GM12801 (cell line): ENCODE measurements around the gene LMAN1L.

Source experiments
- TF ChIP-seq, protein P1 (sequence below): IDR thresholded peaks from one replicate; pipeline ENCODE4 v1.5.1; 2011; ENCODE audit warnings: control low read depth; ENCODE audit not compliant: insufficient read length; ENCODE audit errors: extremely low read depth

Gene LMAN1L

DNA sequence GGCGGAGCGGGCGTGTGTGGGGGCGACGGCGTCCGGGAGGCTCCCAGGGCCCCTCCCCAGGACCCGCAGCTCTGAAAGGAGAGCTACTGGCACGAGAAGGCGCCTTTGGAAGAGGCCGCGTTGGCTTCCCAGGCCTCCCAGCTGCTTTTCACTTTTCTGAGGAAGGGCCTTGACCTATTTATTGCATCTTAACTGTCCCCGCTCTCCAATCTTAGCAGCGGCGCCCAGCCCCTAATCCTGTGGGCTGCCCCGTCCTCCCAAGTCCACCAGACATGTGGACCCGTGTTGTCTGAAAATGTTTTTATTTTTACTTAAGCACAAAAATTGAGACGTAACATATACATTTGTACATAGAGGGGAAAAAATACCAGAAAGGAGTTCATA, 30.8 kb downstream of the LMAN1L start:
- TF ChIP-seq, protein P1, sequence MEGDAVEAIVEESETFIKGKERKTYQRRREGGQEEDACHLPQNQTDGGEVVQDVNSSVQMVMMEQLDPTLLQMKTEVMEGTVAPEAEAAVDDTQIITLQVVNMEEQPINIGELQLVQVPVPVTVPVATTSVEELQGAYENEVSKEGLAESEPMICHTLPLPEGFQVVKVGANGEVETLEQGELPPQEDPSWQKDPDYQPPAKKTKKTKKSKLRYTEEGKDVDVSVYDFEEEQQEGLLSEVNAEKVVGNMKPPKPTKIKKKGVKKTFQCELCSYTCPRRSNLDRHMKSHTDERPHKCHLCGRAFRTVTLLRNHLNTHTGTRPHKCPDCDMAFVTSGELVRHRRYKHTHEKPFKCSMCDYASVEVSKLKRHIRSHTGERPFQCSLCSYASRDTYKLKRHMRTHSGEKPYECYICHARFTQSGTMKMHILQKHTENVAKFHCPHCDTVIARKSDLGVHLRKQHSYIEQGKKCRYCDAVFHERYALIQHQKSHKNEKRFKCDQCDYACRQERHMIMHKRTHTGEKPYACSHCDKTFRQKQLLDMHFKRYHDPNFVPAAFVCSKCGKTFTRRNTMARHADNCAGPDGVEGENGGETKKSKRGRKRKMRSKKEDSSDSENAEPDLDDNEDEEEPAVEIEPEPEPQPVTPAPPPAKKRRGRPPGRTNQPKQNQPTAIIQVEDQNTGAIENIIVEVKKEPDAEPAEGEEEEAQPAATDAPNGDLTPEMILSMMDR: no peak

DNA sequence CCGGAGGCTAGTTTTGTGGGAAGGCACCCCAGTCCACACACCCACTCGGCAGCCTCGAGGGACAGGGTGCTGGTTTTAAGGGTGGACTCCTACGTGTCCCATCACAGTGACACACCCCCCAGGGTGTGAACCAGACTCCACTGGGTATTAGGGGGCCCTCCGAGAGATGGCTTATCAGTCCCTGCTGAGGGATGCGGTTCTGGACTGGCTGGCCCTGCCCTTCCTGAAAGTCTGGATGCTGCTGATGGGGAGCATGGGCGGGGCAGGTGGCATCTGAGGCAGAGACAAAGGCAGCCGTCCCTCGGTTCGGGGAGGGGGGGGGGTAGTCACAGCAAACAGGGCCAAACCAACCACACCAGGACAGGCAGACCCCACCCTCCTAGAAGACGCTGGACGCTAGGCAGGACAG, 31.3 kb downstream of the LMAN1L start:
- TF ChIP-seq, protein P1: no peak

DNA sequence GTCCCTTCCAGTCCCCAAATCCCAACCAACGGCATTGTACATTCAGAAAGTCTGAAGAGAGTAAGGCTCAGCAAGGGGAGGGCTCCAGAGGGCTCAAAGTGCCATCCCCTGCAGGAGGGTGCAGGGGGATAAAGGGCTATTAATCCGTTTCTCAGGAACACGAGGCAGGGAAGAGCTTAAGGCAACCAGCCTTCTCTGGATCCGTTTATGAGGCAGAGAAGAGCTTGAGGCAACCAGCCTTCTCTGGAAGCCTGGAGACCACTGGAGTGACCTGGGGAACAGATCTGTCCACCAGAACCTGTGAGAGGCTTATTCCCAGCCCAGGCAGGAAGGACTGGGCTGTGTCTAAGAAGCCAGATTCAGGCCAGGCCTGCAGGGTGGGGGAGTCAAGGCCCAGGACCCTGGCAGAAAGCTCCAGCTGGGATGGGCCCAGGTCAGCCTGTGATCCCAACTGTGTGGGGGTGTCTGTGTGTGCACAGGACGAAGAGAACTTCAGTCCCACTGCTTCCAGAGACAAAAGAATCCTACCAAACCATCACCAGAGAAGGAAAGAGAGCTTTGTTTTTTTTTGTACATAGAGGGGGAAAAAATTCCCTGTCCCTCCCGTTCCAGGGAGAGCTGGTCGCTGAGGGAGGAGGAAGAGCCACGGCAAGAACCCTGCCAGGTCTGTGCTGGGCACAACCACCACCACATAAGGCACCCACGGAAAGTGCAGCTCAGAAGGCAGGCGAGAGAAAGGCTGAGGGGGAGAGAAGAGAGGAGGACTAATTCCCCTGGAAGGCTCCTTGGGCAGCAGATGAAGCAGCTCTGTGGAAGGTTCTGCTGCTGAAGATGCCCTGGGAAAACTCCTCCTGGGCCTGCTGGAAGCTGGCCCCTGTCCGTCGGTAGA, 31.9 kb downstream of the LMAN1L start:
- TF ChIP-seq, protein P1: no peak

DNA sequence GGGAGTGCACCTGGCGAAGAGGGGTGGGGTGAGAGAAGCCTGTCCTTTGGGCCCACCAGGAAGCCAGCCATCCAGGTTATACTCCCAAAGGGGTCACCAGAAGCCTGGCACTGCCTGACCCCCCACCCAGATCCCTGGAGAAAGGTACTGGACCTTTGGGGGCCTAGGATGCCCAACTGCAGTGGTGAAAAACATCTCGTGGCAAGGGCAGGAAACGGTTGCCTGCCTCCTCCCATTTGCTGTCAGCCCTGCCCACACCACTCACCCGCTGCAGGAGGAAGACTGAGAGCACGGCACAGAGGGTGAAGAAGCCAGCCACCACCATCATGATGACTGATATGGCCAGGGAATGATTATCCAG, 32.6 kb downstream of the LMAN1L start:
- TF ChIP-seq, protein P1: no peak

DNA sequence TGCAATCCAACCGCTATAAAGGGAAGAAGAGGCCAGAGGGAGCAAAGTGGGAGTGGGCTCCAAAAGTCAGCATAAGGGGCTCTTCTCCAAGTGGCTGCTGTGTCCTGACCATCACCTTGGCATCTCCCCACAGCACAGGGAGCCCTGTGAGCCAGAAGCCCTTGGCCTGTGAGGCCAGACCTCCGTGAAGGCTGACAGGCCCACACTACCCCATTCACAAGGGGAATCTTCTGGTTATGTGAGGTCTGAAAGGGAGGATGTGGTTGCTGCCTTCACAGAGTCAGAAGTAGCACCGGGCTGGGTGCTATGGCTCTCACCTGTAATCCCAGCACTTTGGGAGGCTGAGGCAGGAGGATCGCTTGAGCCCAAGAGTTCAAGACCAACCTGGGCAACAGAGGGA, 32.9 kb downstream of the LMAN1L start:
- TF ChIP-seq, protein P1: no peak

DNA sequence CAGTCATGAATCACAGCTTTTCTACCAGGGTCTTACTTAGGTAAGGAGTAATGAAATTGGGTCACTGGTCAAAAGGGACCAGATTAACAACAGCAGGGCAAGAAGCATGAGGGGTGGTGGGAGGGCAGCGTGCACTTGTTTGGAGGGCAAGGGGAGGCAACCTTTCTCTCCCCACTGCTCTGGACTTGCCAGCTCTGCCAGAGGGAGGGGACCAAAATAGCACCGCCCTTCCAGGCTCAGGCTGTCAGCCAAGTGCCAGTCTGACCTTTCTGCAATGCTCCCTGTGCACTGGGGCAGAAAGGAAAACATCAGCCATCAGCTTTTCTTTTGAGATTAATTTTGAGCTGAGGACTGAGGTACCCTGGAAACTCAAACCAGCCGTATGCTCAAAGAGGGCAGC, 34.8 kb downstream of the LMAN1L start:
- TF ChIP-seq, protein P1: no peak

DNA sequence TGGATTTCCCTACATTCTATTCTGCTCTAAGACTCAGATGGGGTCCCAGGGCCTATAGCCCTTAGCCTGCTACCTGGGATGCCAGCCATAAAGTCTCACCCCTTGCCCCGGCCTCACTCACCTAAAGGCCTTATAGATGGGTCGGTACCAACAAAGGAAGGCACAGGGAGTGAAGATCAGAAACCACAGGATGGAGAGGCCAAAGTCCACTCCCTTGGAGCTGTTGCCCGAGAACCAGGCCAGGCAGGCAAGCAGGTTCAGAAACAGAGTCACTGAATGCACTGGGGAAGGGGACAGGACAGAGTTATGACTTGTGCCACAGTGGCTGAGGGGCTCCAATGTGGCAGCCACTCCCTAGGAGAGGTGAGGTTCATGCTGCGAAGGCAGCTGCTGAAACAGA, 37.8 kb downstream of the LMAN1L start:
- TF ChIP-seq, protein P1: no peak
